HG03571 (cell line): ENCODE data around the gene PTCRA.
A peak's percentile ranks its signal among the peaks of the same experiment; 100 is the strongest.
"Not testable (repeated sequence)": the region's sequence is repeated elsewhere in the genome, so short reads cannot be mapped to it uniquely, and the experiment has no call there.

Source experiments
- ATAC-seq: cut with Tn5 transposase; IDR thresholded peaks from one replicate; pipeline ENCODE4 v1.9.1; 2021; ENCODE audit not compliant: unreplicated experiment

PTCRA gene

GRCh38 chr6:42902429-42903263 lies 13.2 kb upstream of the PTCRA start:
- not testable (repeated sequence) for ATAC-seq

GRCh38 chr6:42904467-42904866 lies 11.4 kb upstream of the PTCRA start:
- ATAC-seq = no peak

GRCh38 chr6:42907336-42907735 lies 8.5 kb upstream of the PTCRA start:
- no peak for ATAC-seq

GRCh38 chr6:42909835-42910234 lies 6.0 kb upstream of the PTCRA start:
- no peak for ATAC-seq

GRCh38 chr6:42911171-42912021 lies 4.5 kb upstream of the PTCRA start:
- no peak for ATAC-seq

- no peak for ATAC-seq
These were observed 1.3 kb upstream of the PTCRA start for GRCh38 chr6:42914546-42914945.

GRCh38 chr6:42916288-42916687 lies 435 bp downstream of the PTCRA start:
- no peak for ATAC-seq

- ATAC-seq = no peak
These were observed 5.9 kb downstream of the PTCRA start for GRCh38 chr6:42921801-42922200.

GRCh38 chr6:42923666-42924065 lies 7.8 kb downstream of the PTCRA start:
- ATAC-seq = no peak

GRCh38 chr6:42925248-42925857 lies 9.5 kb downstream of the PTCRA start:
- no peak for ATAC-seq

- peak; percentile 69 for ATAC-seq
These were observed 13.3 kb downstream of the PTCRA start, which contains the start of gene CNPY3 for GRCh38 chr6:42928986-42929820. Gene CNPY3, plus strand, starts transcription at chr6:42929480. Its CDS starts 91 bp downstream, at chr6:42929571.

GRCh38 chr6:42929821-42930360 lies 14.0 kb downstream of the PTCRA start:
- peak; percentile 67 for ATAC-seq

GRCh38 chr6:42932412-42932811 lies 16.6 kb downstream of the PTCRA start:
- no peak for ATAC-seq

- no peak for ATAC-seq
These were observed 17.4 kb downstream of the PTCRA start for GRCh38 chr6:42933205-42933604.

GRCh38 chr6:42935322-42935721 lies 19.5 kb downstream of the PTCRA start:
- ATAC-seq = no peak

- ATAC-seq = no peak
These were observed 20.5 kb downstream of the PTCRA start for GRCh38 chr6:42936398-42936797.

- no peak for ATAC-seq
These were observed 21.9 kb downstream of the PTCRA start for GRCh38 chr6:42937548-42938427.

GRCh38 chr6:42938428-42938796 lies 22.6 kb downstream of the PTCRA start:
- ATAC-seq = no peak
